GM12878 (cell line): ENCODE data around the gene TULP4. TPM values are rescaled to one million over a fixed set of nuclear protein-coding genes. Genes with fewer than 3 reads are reported as not detected.

Experiments
- ATAC-seq: fragments of 200-7000 bp; cut with Tn5 transposase; 3 replicates; pipeline ENCODE4 v1.9.1; 2020; ENCODE audit warnings: mild to moderate bottlenecking, moderate library complexity
- BruUV-seq: library from RNA; stranded (reverse); fragments of 400-500 nt; replicated peaks from 2 replicates; lab custom pipeline; 2021; lab: Mats Ljungman, UMichigan
- CTCF ChIA-PET: fragments of 300-600 bp; sonication (Branson Sonifier 250); formaldehyde crosslinking; extraction: SDS; loops from one replicate; lab custom pipeline; 2021; ENCODE audit warnings: inconsistent platforms; lab: Yijun Ruan, JAX
- POLR2A ChIA-PET: fragments of 350-600 bp; formaldehyde crosslinking; extraction: SDS; loops from one replicate; lab custom pipeline; 2021; ENCODE audit warnings: inconsistent platforms; lab: Charles Lee
- RAD21 ChIA-PET: fragments of 300-600 bp; sonication (Branson Sonifier 250); formaldehyde crosslinking; loops from one replicate; lab custom pipeline; 2023; ENCODE audit warnings: antibody characterized with exemption; ENCODE audit not compliant: unreplicated experiment; lab: Charles Lee
- SMC1A ChIA-PET: fragments of 300-600 bp; sonication (Branson Sonifier 250); formaldehyde crosslinking; loops from one replicate; lab custom pipeline; 2023; ENCODE audit not compliant: unreplicated experiment, uncharacterized antibody; lab: Charles Lee
- DNase-seq: peaks from one replicate; pipeline ENCODE4 v3.0.0-alpha.2; 2011; ENCODE audit warnings: low read depth, low spot score
- FAIRE-seq: peaks from 3 replicates; lab custom pipeline; 2011; peaks lifted over from hg19 to GRCh38; lab: Jason Lieb, UNC
- H2AFZ ChIP-seq: 2 replicates; pipeline ENCODE4 v1.6.0; 2011; ENCODE audit warnings: low read depth, low read length, control low read depth; ENCODE audit not compliant: control insufficient read depth
- H3K27ac ChIP-seq: 2 replicates; pipeline ENCODE4 v1.5.1; 2011; ENCODE audit warnings: control low read depth; ENCODE audit not compliant: control insufficient read depth, insufficient read depth
- H3K27me3 ChIP-seq, 2 experiments: replicated peaks in 1 of 2; 2 replicates each; pipeline versions ENCODE4 v1.6.0 to v1.6.1; 2011; ENCODE audit warnings: low read length in 1 of 2; ENCODE audit not compliant: control insufficient read depth in 2 of 2, insufficient read depth in 2 of 2
- H3K36me3 ChIP-seq, 2 experiments: 2 replicates each; pipeline ENCODE4 v1.5.1; 2011; ENCODE audit warnings: low read length in 1 of 2; ENCODE audit not compliant: control insufficient read depth in 2 of 2, insufficient read depth in 2 of 2
- H3K4me1 ChIP-seq: 2 replicates; pipeline ENCODE4 v1.6.1; 2011; ENCODE audit warnings: mild to moderate bottlenecking, low read length, moderate library complexity, mixed read lengths; ENCODE audit not compliant: control insufficient read depth, insufficient read depth
- H3K4me2 ChIP-seq: 2 replicates; pipeline ENCODE4 v1.6.0; 2011; ENCODE audit warnings: control low read depth; ENCODE audit not compliant: control insufficient read depth, insufficient read depth
- H3K4me3 ChIP-seq: fragments of 200-600 bp; sonication (generic); 2 replicates; pipeline ENCODE4 v1.5.1; 2016
- H3K79me2 ChIP-seq: 2 replicates; pipeline ENCODE4 v1.6.0; 2011; ENCODE audit warnings: low read length; ENCODE audit not compliant: control insufficient read depth, insufficient read depth
- H3K9ac ChIP-seq: 2 replicates; pipeline ENCODE4 v1.8.0; 2011; ENCODE audit warnings: low read length, control low read depth, mixed read lengths; ENCODE audit not compliant: control insufficient read depth, insufficient read depth
- H3K9me3 ChIP-seq: replicated peaks from 3 replicates; pipeline ENCODE4 v1.5.1; 2011; ENCODE audit warnings: mild to moderate bottlenecking, low read length; ENCODE audit not compliant: control insufficient read depth, insufficient read depth
- H4K20me1 ChIP-seq: 2 replicates; pipeline ENCODE4 v1.6.0; 2011; ENCODE audit not compliant: control insufficient read depth, insufficient read depth
- BHLHE40 ChIP-seq, 2 experiments: fragments of 450-650 bp in 1 of 2; IDR thresholded peaks; 2 replicates each; pipeline ENCODE4 v1.6.1; 2011 to 2017; ENCODE audit warnings: low read depth in 2 of 2, borderline replicate concordance in 1 of 2, improper control_type of control experiment in 1 of 2, low read length in 1 of 2, mild to moderate bottlenecking in 1 of 2
- RBBP5 ChIP-seq: fragments of 200-600 bp; sonication (generic); conservative IDR thresholded peaks from 2 replicates; pipeline ENCODE4 v1.6.1; 2016
- RUNX3 ChIP-seq: IDR thresholded peaks from 2 replicates; pipeline ENCODE4 v1.6.1; 2012; ENCODE audit warnings: low read length, inconsistent platforms
- WGBS: methylation state at CpG from one replicate; pipeline ENCODE4 v1.1.6; 2016; ENCODE audit warnings: low lambda C conversion rate; ENCODE audit not compliant: insufficient replicate concordance, insufficient coverage; ENCODE audit errors: missing lambda C conversion rate; 5-methylcytosine and 5-hydroxymethylcytosine counted together
- in situ Hi-C: fragments of 300-500 bp; cut with MboI; formaldehyde crosslinking; loops from 9 replicates; pipeline ENCODE4 v1.14.3; 2018; ENCODE audit warnings: mixed read lengths
- intact Hi-C: fragments of 100-400 bp; cut with micrococcal nuclease; formaldehyde crosslinking; loops from one replicate; pipeline ENCODE4 v1.14.2; 2022; ENCODE audit not compliant: unreplicated experiment
- polyA plus RNA-seq, 11 experiments: library from polyadenylated mRNA; depleted of rRNA in 4 of 11; unstranded in 6 of 11; stranded (reverse) in 5 of 11; fragments of >200 nt; fragmentation: Nextera tagmentation in 4 of 11; fragmentation: Illumina TruSeq in 1 of 11; extraction: Ambion mirVana in 4 of 11; extraction: Trizol in 1 of 11; gene quantifications; 1 replicate in 1 of 11; 2 replicates in 10 of 11; pipeline versions ENCODE4 v1.2.1 to v1.2.3, GENCODE V29; 2011 to 2016; ENCODE audit warnings: inconsistent platforms in 2 of 11, missing spikeins in 2 of 11, low read depth in 1 of 11
- total RNA-seq, 4 experiments: library from RNA; depleted of rRNA in 3 of 4; stranded (reverse); fragments of >200 nt in 3 of 4; fragmentation: Illumina TruSeq in 1 of 4; extraction: Trizol in 1 of 4; gene quantifications; 2 replicates each; pipeline versions ENCODE4 v1.2.1 to v1.2.3, GENCODE V29; 2013 to 2021
- TF ChIP-seq, protein P1 (sequence below): IDR thresholded peaks from 2 replicates; pipeline ENCODE4 v1.6.1; 2012; ENCODE audit warnings: low read depth, low read length, improper control_type of control experiment

The TULP4 gene
- total and polyA plus RNA-seq, 10 of the 15 experiments (the other 5 are each of a cell fraction or from before 2014, with no cell fraction given), result 0.73 to 31.8 (median 14.0) TPM

DNA sequence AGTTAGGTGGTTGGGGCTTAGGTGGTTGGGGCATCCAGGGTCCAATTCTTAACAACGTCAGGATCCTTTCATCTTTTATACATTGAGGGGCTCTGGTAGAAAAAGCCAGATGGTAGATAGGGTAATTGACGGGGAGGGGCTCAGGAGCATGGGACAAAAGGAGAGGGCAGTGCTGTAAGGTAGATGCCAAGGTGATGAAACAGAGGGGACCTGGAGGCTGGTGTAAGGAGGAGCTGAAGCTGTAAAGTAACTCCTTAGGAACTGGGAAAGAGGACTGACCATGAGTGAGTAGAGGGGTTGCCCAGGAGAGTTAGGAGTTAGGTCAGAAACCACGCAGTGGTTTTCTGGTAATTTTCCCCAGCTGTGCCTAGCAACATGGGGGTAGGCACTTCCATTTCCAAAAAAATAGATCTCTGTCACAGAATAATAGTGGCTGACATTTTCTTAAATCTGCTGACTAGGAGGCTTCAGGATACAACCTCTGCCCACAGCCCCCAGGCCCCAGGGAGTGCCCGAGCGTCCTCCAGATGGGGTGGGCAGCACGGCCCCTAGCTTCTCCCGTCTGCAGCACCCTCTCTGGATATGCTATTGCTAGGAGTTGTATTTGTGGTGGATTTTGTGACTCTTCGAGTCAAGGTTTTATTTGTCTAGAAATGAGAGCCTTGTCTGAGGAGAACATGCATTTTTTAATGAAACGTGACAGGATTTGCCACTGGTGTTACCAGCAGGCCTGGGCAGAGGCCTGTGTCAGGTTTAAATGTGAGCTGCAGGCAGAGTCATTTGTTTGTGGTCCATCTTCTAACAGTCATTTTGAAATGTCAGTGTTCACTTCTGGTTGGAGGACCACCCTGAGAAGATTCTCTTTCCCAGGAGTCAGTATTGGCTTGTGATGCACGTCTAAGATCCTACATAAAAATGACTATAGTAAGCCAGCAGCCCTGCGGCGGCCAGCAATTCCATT, 44.6 kb downstream of the TULP4 start:
- Histone ChIP-seq H3K4me3 (peak overlapping the region; percentile 37; the same call in 1 of the 2 replicates), H3K4me2 (peak overlapping the region; percentile 46), H3K36me3 (no peaks in the 10 kb centered on the region), H3K79me2 (peaks cover 1% of the 10 kb centered on the region; the same call in 1 of the 2 replicates), H3K4me1 (peaks cover 23% of the 10 kb centered on the region), H3K9ac (peak overlapping the region; percentile 32; the same call in 1 of the 2 replicates), H3K9me3 (no peaks in the 10 kb centered on the region), H3K27ac (peak overlapping the region; percentile 68), H3K27me3 (no peaks in the 10 kb centered on the region), H2AFZ (peak overlapping the region; percentile 70), H4K20me1 (no peaks in the 10 kb centered on the region)
- WGBS, result 49% methylated on average over 12 of the region's 12 CpGs
- in situ Hi-C loops, result no loop called here
- RAD21 ChIA-PET, result interaction anchor here (0.9 to 3.3 kb wide), 6 partner anchors 27 to 1577 kb away, joined by 3 to 17 read pairs (median 4); no protein-coding TSS in a partner anchor
- POLR2A ChIA-PET, result interaction anchor here (0.7 to 1.4 kb wide), 2 partner anchors 30 to 252 kb away, joined by 3 read pairs; no protein-coding TSS in a partner anchor
- peak in 1 of 2 experiments; percentile 11; a peak in 1 of 4 replicates for TF ChIP-seq BHLHE40 (IDR thresholded peaks at IDR 0.05; ENCODE audit: borderline replicate concordance in 1 of 2, low read depth in 2 of 2, low read length in 1 of 2)
- TF ChIP-seq, protein P1, sequence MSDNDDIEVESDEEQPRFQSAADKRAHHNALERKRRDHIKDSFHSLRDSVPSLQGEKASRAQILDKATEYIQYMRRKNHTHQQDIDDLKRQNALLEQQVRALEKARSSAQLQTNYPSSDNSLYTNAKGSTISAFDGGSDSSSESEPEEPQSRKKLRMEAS, result no peak
- TF ChIP-seq RUNX3, result peak; percentile 28
- TF ChIP-seq RBBP5, result no peak
- no TSS peak for BruUV-seq
- intact Hi-C loops, result no loop called here
- CTCF ChIA-PET, result interaction anchor here (0.6 to 1.9 kb wide), 6 partner anchors 12 to 123 kb away, joined by 3 to 5 read pairs (median 4); no protein-coding TSS in a partner anchor
- SMC1A ChIA-PET, result interaction anchor here (0.7 to 1.2 kb wide), 7 partner anchors 31 to 118 kb away, joined by 3 to 4 read pairs (median 3); no protein-coding TSS in a partner anchor
- no peak for DNase-seq
- no peak for FAIRE-seq
- ATAC-seq, result peak; percentile 52
